Right atrium auricular region (tissue), 2 donors: ENCODE results near the gene PROP1. TPM values are rescaled to one million over a fixed set of nuclear protein-coding genes. Genes with fewer than 3 reads are reported as not detected.
"Not testable (repeated sequence)": the region's sequence is repeated elsewhere in the genome, so short reads cannot be mapped to it uniquely, and the experiment has no call there.

ENCODE experiments used
- DNase-seq: peaks from one replicate; pipeline ENCODE4 v3.0.0-alpha.2; 2019; ENCODE audit warnings: low spot score
- H3K27ac ChIP-seq, 2 donors: fragments of 200-600 bp; sonication (generic); 1 replicate in 1 of 2; 2 replicates in 1 of 2; pipeline ENCODE4 v1.5.1; 2016 to 2019
- H3K27me3 ChIP-seq, 2 donors: fragments of 200-600 bp; sonication (generic); one replicate each; pipeline versions ENCODE4 v1.5.1 to v1.6.0; 2017 to 2019
- H3K36me3 ChIP-seq: fragments of 200-600 bp; sonication (generic); one replicate; pipeline ENCODE4 v1.5.1; 2016
- H3K4me1 ChIP-seq, 2 donors: fragments of 200-600 bp; sonication (generic); one replicate each; pipeline versions ENCODE4 v1.5.1 to v1.6.0; 2017 to 2019
- H3K4me3 ChIP-seq, 2 donors: fragments of 200-600 bp; sonication (generic); 1 replicate in 1 of 2; 2 replicates in 1 of 2; pipeline ENCODE4 v1.5.1; 2017 to 2019; ENCODE audit warnings: mild to moderate bottlenecking in 1 of 2, moderate library complexity in 1 of 2
- H3K9me3 ChIP-seq, 2 donors: fragments of 200-600 bp; sonication (generic); one replicate each; pipeline ENCODE4 v1.5.1; 2019
- total RNA-seq, 2 donors: library from RNA; depleted of rRNA; stranded (reverse); fragments of >200 nt; gene quantifications; one replicate each; pipeline ENCODE4 v1.1.0, GENCODE V29; 2016
- TF ChIP-seq, protein P1 (sequence below), 2 donors: fragments of 200-600 bp; sonication (generic); IDR thresholded peaks; one replicate each; pipeline ENCODE4 v1.5.1; 2019; ENCODE audit warnings: antibody characterized with exemption in 2 of 2

Gene PROP1
- total RNA-seq, 2 donors from 2014 or later, result not detected

- TF ChIP-seq, protein P1, sequence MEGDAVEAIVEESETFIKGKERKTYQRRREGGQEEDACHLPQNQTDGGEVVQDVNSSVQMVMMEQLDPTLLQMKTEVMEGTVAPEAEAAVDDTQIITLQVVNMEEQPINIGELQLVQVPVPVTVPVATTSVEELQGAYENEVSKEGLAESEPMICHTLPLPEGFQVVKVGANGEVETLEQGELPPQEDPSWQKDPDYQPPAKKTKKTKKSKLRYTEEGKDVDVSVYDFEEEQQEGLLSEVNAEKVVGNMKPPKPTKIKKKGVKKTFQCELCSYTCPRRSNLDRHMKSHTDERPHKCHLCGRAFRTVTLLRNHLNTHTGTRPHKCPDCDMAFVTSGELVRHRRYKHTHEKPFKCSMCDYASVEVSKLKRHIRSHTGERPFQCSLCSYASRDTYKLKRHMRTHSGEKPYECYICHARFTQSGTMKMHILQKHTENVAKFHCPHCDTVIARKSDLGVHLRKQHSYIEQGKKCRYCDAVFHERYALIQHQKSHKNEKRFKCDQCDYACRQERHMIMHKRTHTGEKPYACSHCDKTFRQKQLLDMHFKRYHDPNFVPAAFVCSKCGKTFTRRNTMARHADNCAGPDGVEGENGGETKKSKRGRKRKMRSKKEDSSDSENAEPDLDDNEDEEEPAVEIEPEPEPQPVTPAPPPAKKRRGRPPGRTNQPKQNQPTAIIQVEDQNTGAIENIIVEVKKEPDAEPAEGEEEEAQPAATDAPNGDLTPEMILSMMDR (IDR thresholded peaks at IDR 0.05), result no peak
- Histone ChIP-seq H3K9me3 (peaks cover 0 to 8% of the 10 kb centered on the region in 2 donors), H3K36me3 (no peaks in the 10 kb centered on the region), H3K27ac (no peak overlapping the region), H3K27me3 (no peaks in the 10 kb centered on the region), H3K4me3 (no peak overlapping the region), H3K4me1 (no peaks in the 10 kb centered on the region)
- no peak for DNase-seq
Observed at GRCh38 chr5:177972613-177973012, 23.4 kb downstream of the PROP1 start.

- not testable (repeated sequence) for H3K4me3 ChIP-seq, DNase-seq, H3K4me1 ChIP-seq, H3K27ac ChIP-seq, H3K36me3 ChIP-seq, H3K27me3 ChIP-seq, H3K9me3 ChIP-seq
Observed at GRCh38 chr5:177972014-177972413, 24.0 kb downstream of the PROP1 start.

- Histone ChIP-seq H3K4me1 (no peaks in the 10 kb centered on the region), H3K4me3 (no peak overlapping the region), H3K27ac (no peak overlapping the region), H3K27me3 (no peaks in the 10 kb centered on the region), H3K36me3 (no peaks in the 10 kb centered on the region), H3K9me3 (no peaks in the 10 kb centered on the region)
- DNase-seq, result no peak
- TF ChIP-seq, protein P1 (IDR thresholded peaks at IDR 0.05), result no peak
Observed at GRCh38 chr5:177968661-177969211, 27.3 kb downstream of the PROP1 start.

GRCh38 chr5:177967221-177967887 is 28.7 kb downstream of the PROP1 start:
- Histone ChIP-seq H3K9me3 (no peaks in the 10 kb centered on the region), H3K27me3 (no peaks in the 10 kb centered on the region), H3K27ac (no peak overlapping the region), H3K4me1 (no peaks in the 10 kb centered on the region), H3K36me3 (no peaks in the 10 kb centered on the region), H3K4me3 (no peak overlapping the region)
- TF ChIP-seq, protein P1 (IDR thresholded peaks at IDR 0.05), result no peak
- DNase-seq, result no peak

DNA sequence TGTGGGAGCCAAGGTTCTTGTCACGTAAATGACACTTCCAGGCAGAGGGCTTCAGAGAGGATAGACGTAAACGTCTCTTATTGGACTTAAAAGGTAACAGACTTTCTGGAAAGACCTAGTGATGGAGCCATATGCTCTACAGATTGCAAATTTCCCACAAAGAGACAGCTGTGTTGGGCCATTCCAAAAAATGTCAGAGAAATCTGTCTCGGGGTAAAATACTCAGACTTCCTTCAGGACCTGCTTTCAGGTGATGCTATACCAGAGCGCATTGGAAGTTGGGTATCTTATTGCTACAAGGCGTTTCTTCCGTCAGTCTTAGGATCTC is 29.2 kb downstream of the PROP1 start:
- H3K4me1 ChIP-seq, result no peaks in the 10 kb centered on the region
- TF ChIP-seq, protein P1 (IDR thresholded peaks at IDR 0.05), result no peak
- H3K27ac ChIP-seq, result no peak overlapping the region
- DNase-seq, result no peak
- no peak overlapping the region for H3K4me3 ChIP-seq
- H3K27me3 ChIP-seq, result no peaks in the 10 kb centered on the region
- H3K9me3 ChIP-seq, result no peaks in the 10 kb centered on the region
- no peaks in the 10 kb centered on the region for H3K36me3 ChIP-seq

DNA sequence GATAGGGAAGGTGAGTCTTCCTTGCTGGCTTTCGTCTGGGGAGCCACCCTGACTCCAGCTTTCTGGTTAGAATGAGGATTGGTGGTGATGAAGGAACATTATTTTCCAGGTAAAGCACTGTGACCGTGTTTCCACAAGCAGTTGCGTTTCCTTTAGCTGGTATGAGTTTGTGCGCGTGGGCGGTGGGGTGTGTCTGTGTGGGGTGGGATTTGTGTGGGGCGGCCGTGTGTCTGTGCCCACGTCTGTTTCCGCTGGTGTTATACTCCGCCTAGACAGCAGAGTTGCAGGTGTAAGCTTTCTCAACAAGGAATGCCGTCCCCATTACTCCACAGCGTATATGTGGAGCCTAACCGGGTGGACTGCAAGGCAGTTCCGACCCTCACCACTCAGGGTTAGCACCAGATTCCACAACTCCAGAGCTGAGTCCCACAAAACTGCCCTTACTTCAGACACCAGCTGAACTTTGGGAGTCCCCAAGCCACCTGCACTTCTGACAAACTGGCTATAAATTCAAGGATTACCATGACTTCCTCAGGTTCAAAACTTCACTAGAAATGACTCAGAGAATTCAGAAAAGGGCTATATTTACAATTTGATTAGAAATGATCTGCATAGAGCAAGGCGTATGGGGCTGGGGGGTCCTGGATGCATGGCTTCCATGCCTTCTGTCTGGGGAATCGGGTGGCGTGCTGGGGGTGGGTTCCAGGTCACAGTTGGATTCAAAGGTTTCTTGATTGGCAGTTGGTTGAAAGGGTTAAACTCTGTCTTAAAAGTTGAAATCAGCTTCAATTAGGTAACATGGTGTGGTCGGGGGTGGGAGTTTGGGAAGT is 29.8 kb downstream of the PROP1 start:
- Histone ChIP-seq H3K4me1 (no peaks in the 10 kb centered on the region), H3K27me3 (no peaks in the 10 kb centered on the region), H3K9me3 (no peaks in the 10 kb centered on the region), H3K27ac (no peak overlapping the region), H3K4me3 (no peak overlapping the region), H3K36me3 (no peaks in the 10 kb centered on the region)
- DNase-seq, result no peak
- TF ChIP-seq, protein P1 (IDR thresholded peaks at IDR 0.05), result no peak
